ENCODE data around the gene DUSP2. TPM values are rescaled to one million over a fixed set of nuclear protein-coding genes. Genes with fewer than 3 reads are reported as not detected.

Gene DUSP2
- total RNA-seq, 1 experiment from 2014 or later, result 1.4 TPM

- intact Hi-C loops (cut with micrococcal nuclease; ENCODE audit: unreplicated experiment), result no loop called here
- H3K4me1 ChIP-seq (ENCODE audit: insufficient read depth, low read length, poor library complexity, severe bottlenecking), result no peaks in the 10 kb centered on the region
- ChIA-PET POLR2A (ENCODE audit: low non-redundant PET) (no interaction called here), CTCF (no interaction called here)
- no peak for TF ChIP-seq CTCF (conservative IDR thresholded peaks at IDR 0.05; ENCODE audit: low read depth, low read length)
- TF ChIP-seq EZH2 (IDR thresholded peaks at IDR 0.05; ENCODE audit: borderline replicate concordance, low read depth, low read length, poor library complexity, severe bottlenecking), result no peak
- DNase-seq (ENCODE audit: low spot score), result no peak
- no peaks in the 10 kb centered on the region for H3K9me3 ChIP-seq (ENCODE audit: low read depth, low read length, poor library complexity, severe bottlenecking)
- no peak overlapping the region for H3K4me3 ChIP-seq (ENCODE audit: low read depth, low read length, poor library complexity, severe bottlenecking)
- H3K27ac ChIP-seq (ENCODE audit: low read depth, low read length, poor library complexity, severe bottlenecking), result no peak overlapping the region
- no peaks in the 10 kb centered on the region for H3K36me3 ChIP-seq (ENCODE audit: insufficient read depth, low read length, poor library complexity, severe bottlenecking)
- no peaks in the 10 kb centered on the region for H3K27me3 ChIP-seq (replicated peaks; ENCODE audit: insufficient read depth, low read depth, low read length, poor library complexity)
- no TSS peak for BruUV-seq (replicated peaks)
Observed at GRCh38 chr2:96107708-96108065, 37.6 kb downstream of the DUSP2 start.

GRCh38 chr2:96106991-96107707, 38.1 kb downstream of the DUSP2 start:
- DNase-seq (ENCODE audit: low spot score), result no peak
- intact Hi-C loops (cut with micrococcal nuclease; ENCODE audit: unreplicated experiment), result no loop called here
- no TSS peak for BruUV-seq (replicated peaks)
- TF ChIP-seq CTCF (conservative IDR thresholded peaks at IDR 0.05; ENCODE audit: low read depth, low read length) (no peak), EZH2 (IDR thresholded peaks at IDR 0.05; ENCODE audit: borderline replicate concordance, low read depth, low read length, poor library complexity, severe bottlenecking) (no peak)
- no peak overlapping the region for H3K4me3 ChIP-seq (ENCODE audit: low read depth, low read length, poor library complexity, severe bottlenecking)
- H3K9me3 ChIP-seq (ENCODE audit: low read depth, low read length, poor library complexity, severe bottlenecking), result no peaks in the 10 kb centered on the region
- H3K27ac ChIP-seq (ENCODE audit: low read depth, low read length, poor library complexity, severe bottlenecking), result no peak overlapping the region
- H3K36me3 ChIP-seq (ENCODE audit: insufficient read depth, low read length, poor library complexity, severe bottlenecking), result no peaks in the 10 kb centered on the region
- ChIA-PET CTCF (no interaction called here), POLR2A (ENCODE audit: low non-redundant PET) (no interaction called here)
- H3K27me3 ChIP-seq (replicated peaks; ENCODE audit: insufficient read depth, low read depth, low read length, poor library complexity), result no peaks in the 10 kb centered on the region
- no peaks in the 10 kb centered on the region for H3K4me1 ChIP-seq (ENCODE audit: insufficient read depth, low read length, poor library complexity, severe bottlenecking)

- no peak for DNase-seq (ENCODE audit: low spot score)
- ChIA-PET POLR2A (ENCODE audit: low non-redundant PET) (no interaction called here), CTCF (no interaction called here)
- Histone ChIP-seq H3K27me3 (replicated peaks; ENCODE audit: insufficient read depth, low read depth, low read length, poor library complexity) (no peaks in the 10 kb centered on the region), H3K9me3 (ENCODE audit: low read depth, low read length, poor library complexity, severe bottlenecking) (no peaks in the 10 kb centered on the region), H3K4me3 (ENCODE audit: low read depth, low read length, poor library complexity, severe bottlenecking) (no peak overlapping the region), H3K27ac (ENCODE audit: low read depth, low read length, poor library complexity, severe bottlenecking) (no peak overlapping the region), H3K4me1 (ENCODE audit: insufficient read depth, low read length, poor library complexity, severe bottlenecking) (no peaks in the 10 kb centered on the region), H3K36me3 (ENCODE audit: insufficient read depth, low read length, poor library complexity, severe bottlenecking) (no peaks in the 10 kb centered on the region)
- intact Hi-C loops (cut with micrococcal nuclease; ENCODE audit: unreplicated experiment), result no loop called here
- no TSS peak for BruUV-seq (replicated peaks)
- TF ChIP-seq CTCF (conservative IDR thresholded peaks at IDR 0.05; ENCODE audit: low read depth, low read length), result no peak
- TF ChIP-seq EZH2 (IDR thresholded peaks at IDR 0.05; ENCODE audit: borderline replicate concordance, low read depth, low read length, poor library complexity, severe bottlenecking), result no peak
Observed at GRCh38 chr2:96105994-96106715, 39.1 kb downstream of the DUSP2 start.
